Gastroesophageal sphincter (tissue), 4 donors: Measurements from ENCODE around the gene A2M. TPM values are rescaled to one million over a fixed set of nuclear protein-coding genes. Genes with fewer than 3 reads are reported as not detected.

Experiments
- ATAC-seq: fragments of 150-250 bp; one replicate; pipeline ENCODE4 v1.9.1; 2016; ENCODE audit warnings: mild to moderate bottlenecking, moderate library complexity
- H3K27ac ChIP-seq, 4 donors: fragments of 200-600 bp; sonication (generic) in 3 of 4; 1 replicate in 3 of 4; 2 replicates in 1 of 4; pipeline ENCODE4 v1.5.1; 2016 to 2019
- H3K27me3 ChIP-seq: fragments of 200-600 bp; sonication (generic); one replicate; pipeline ENCODE4 v1.5.1; 2019
- H3K36me3 ChIP-seq, 2 donors: fragments of 200-600 bp; sonication (generic); one replicate each; pipeline ENCODE4 v1.5.1; 2019; ENCODE audit warnings: control low read depth in 1 of 2
- H3K4me1 ChIP-seq, 3 donors: fragments of 200-600 bp; sonication (generic); 1 replicate in 2 of 3; 2 replicates in 1 of 3; pipeline ENCODE4 v1.5.1; 2016 to 2019; ENCODE audit warnings: control low read depth in 2 of 3
- H3K4me3 ChIP-seq, 2 donors: fragments of 200-600 bp; sonication (generic); one replicate each; pipeline ENCODE4 v1.5.1; 2019; ENCODE audit warnings: mild to moderate bottlenecking in 1 of 2, moderate library complexity in 1 of 2
- H3K9me3 ChIP-seq, 3 donors: fragments of 200-600 bp; sonication (generic); one replicate each; pipeline ENCODE4 v1.5.1; 2017 to 2019; ENCODE audit warnings: control low read depth in 2 of 3
- CTCF ChIP-seq, 4 experiments: fragments of 200-600 bp in 2 of 4; fragments of 450-650 bp in 2 of 4; sonication (generic) in 1 of 4; IDR thresholded peaks; one replicate each; pipeline ENCODE4 v1.5.1; 2017 to 2019; ENCODE audit warnings: antibody characterized with exemption in 4 of 4, mild to moderate bottlenecking in 2 of 4, moderate library complexity in 2 of 4
- EP300 ChIP-seq: sonication (generic); formaldehyde crosslinking; IDR thresholded peaks from one replicate; pipeline ENCODE4 v1.6.1; 2017; ENCODE audit warnings: antibody characterized with exemption, mild to moderate bottlenecking
- POLR2A ChIP-seq, 2 donors: fragments of 450-650 bp; IDR thresholded peaks; one replicate each; pipeline ENCODE4 v1.6.1; 2017; ENCODE audit warnings: antibody characterized with exemption in 2 of 2, mild to moderate bottlenecking in 2 of 2, moderate library complexity in 1 of 2
- POLR2AphosphoS5 ChIP-seq: sonication (generic); formaldehyde crosslinking; IDR thresholded peaks from one replicate; pipeline ENCODE4 v1.6.1; 2017; ENCODE audit warnings: antibody characterized with exemption
- WGBS, 2 donors: methylation state at CpG; one replicate each; pipeline ENCODE4 v1.1.5; 2018; ENCODE audit warnings: low coverage in 1 of 2; 5-methylcytosine and 5-hydroxymethylcytosine counted together
- total RNA-seq, 4 donors: library from RNA; depleted of rRNA; stranded (reverse); fragments of >200 nt; gene quantifications; one replicate each; pipeline ENCODE4 v1.1.0, GENCODE V29; 2016

The A2M gene
- total RNA-seq, 4 donors from 2014 or later: 268 to 632 (median 588) TPM

GRCh38 chr12:9034095-9034494 is 81.6 kb downstream of the A2M start:
- Histone ChIP-seq H3K4me3 (no peak overlapping the region), H3K36me3 (no peaks in the 10 kb centered on the region), H3K27me3 (no peaks in the 10 kb centered on the region), H3K27ac (no peak overlapping the region), H3K4me1 (no peaks in the 10 kb centered on the region), H3K9me3 (no peaks in the 10 kb centered on the region)
- TF ChIP-seq POLR2AphosphoS5 (no peak), EP300 (no peak), CTCF (IDR thresholded peaks at IDR 0.05) (no peak), POLR2A (IDR thresholded peaks at IDR 0.05) (no peak)
- 93 to 96% methylated on average over 6 of the region's 6 CpGs for whole genome bisulfite sequencing, 2 donors
- ATAC-seq: no peak

GRCh38 chr12:9033265-9033887 is 82.3 kb downstream of the A2M start:
- Histone ChIP-seq H3K4me3 (no peak overlapping the region), H3K27me3 (no peaks in the 10 kb centered on the region), H3K9me3 (no peaks in the 10 kb centered on the region), H3K27ac (no peak overlapping the region), H3K4me1 (no peaks in the 10 kb centered on the region), H3K36me3 (no peaks in the 10 kb centered on the region)
- no peak for ATAC-seq
- no peak for TF ChIP-seq POLR2AphosphoS5
- TF ChIP-seq CTCF (IDR thresholded peaks at IDR 0.05): no peak
- TF ChIP-seq POLR2A (IDR thresholded peaks at IDR 0.05): no peak
- TF ChIP-seq EP300: no peak
- 83% methylated on average over 1 of the region's 2 CpGs; no CpG with 5 or more reads in 1 of the 2 donors for WGBS, 2 donors

GRCh38 chr12:9032202-9032964 is 83.3 kb downstream of the A2M start:
- 81 to 87% methylated on average over 5 of the region's 5 CpGs for whole genome bisulfite sequencing, 2 donors

GRCh38 chr12:9030776-9031175 is 84.9 kb downstream of the A2M start:
- Histone ChIP-seq H3K4me3 (no peak overlapping the region), H3K27me3 (no peaks in the 10 kb centered on the region), H3K9me3 (no peaks in the 10 kb centered on the region), H3K36me3 (no peaks in the 10 kb centered on the region), H3K27ac (no peak overlapping the region), H3K4me1 (no peaks in the 10 kb centered on the region)
- TF ChIP-seq POLR2A (IDR thresholded peaks at IDR 0.05) (no peak), CTCF (IDR thresholded peaks at IDR 0.05) (no peak), EP300 (no peak), POLR2AphosphoS5 (no peak)
- ATAC-seq: no peak
- 55 to 100% methylated on average over 1 to 2 of the region's 2 CpGs for WGBS, 2 donors

More at GRCh38 chr12:9032202-9032964, 83.3 kb downstream of the A2M start:
- TF ChIP-seq CTCF (IDR thresholded peaks at IDR 0.05) (no peak), EP300 (no peak), POLR2AphosphoS5 (no peak), POLR2A (IDR thresholded peaks at IDR 0.05) (no peak)
- no peaks in the 10 kb centered on the region for H3K4me1 ChIP-seq
- no peak overlapping the region for H3K4me3 ChIP-seq
- no peak for ATAC-seq
- H3K9me3 ChIP-seq: no peaks in the 10 kb centered on the region
- no peak overlapping the region for H3K27ac ChIP-seq
- H3K27me3 ChIP-seq: no peaks in the 10 kb centered on the region
- H3K36me3 ChIP-seq: no peaks in the 10 kb centered on the region
